ENCODE data around the gene RRP1.
"Not testable (repeated sequence)": the region's sequence is repeated elsewhere in the genome, so short reads cannot be mapped to it uniquely, and the experiment has no call there.

Gene RRP1

DNA sequence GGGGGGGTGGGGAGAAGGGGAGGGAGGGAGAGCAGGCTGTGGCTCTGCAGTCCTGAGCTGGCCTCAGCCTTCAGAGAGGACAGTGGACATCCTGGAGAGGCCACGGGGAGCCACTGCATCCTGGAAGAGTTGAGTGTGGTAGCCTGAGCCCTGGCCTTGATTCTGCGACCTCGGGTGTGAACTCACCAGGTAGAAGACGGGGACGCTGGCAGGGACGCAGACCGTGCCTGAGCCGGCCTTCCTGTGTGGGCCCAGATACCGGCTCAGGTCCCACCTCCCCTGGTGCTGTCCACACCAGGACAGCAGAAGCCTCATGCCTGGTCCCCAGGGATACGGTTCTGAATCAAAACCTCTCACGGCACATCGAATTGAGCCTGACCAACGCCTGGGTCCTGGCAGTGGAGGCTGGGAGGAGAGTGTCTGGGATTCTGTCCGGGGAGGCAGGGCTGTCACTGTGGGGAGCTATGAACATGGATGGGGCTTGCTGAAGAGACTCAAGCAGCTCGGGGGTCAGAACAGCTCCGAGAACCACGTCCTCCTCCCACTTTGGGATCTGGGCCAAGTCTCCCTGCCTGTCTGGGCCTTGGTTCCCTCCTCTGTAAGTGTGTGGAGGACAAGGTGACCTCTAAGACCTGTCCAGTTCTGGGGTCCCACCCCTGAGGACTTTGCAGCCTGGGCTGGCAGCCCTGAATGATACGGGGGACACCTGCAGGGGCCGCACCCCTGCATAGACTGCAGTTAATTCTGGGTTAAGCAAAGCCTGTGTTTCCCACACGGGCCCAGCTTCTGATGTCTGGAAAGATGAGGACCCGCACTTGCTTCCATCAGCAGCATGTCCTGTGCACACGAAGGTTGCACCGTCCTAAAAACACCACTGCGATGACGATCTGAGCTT is 30.4 kb downstream of the RRP1 start:
- no peak for DNase-seq

DNA sequence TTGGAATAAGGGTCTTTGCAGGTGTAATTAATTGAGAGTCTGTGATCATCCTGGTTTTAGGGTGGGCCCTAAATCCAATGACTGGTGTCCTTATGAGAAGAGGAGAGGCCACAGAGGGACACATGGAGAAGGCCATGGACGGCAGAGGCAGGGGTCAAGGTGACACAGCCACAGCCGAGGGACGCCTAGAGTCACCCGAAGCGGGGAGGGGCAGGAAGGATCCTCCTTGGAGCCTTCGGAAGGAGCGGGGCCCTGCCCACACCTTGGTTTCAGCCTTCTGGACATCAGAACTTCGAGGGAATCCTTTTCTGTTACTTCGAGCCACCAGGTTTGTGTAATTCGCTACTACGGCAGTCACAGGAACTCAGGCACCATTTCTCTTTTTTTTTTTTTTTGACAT is 31.1 kb downstream of the RRP1 start:
- no peak for DNase-seq

DNA sequence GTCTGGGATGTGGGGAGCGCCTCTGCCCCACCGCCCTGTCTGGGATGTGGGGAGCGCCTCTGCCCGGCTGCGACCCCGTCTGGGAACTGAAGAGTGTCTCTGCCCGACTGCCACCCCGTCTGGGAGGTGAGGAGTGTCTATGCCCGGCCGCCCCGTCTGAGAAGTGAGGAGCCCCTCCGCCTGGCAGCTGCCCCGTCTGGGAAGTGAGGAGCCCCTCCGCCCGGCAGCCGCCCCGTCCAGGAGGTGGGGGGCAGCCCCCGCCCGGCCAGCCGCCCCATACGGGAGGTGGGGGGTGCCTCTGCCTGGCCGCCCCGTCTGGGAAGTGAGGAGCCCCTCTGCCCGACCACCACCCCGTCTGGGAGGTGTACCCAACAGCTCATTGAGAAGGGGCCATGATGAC is 32.8 kb downstream of the RRP1 start:
- DNase-seq = not testable (repeated sequence)

- not testable (repeated sequence) for DNase-seq
Observed at GRCh38 chr21:43822741-43823140, 33.4 kb downstream of the RRP1 start.

DNA sequence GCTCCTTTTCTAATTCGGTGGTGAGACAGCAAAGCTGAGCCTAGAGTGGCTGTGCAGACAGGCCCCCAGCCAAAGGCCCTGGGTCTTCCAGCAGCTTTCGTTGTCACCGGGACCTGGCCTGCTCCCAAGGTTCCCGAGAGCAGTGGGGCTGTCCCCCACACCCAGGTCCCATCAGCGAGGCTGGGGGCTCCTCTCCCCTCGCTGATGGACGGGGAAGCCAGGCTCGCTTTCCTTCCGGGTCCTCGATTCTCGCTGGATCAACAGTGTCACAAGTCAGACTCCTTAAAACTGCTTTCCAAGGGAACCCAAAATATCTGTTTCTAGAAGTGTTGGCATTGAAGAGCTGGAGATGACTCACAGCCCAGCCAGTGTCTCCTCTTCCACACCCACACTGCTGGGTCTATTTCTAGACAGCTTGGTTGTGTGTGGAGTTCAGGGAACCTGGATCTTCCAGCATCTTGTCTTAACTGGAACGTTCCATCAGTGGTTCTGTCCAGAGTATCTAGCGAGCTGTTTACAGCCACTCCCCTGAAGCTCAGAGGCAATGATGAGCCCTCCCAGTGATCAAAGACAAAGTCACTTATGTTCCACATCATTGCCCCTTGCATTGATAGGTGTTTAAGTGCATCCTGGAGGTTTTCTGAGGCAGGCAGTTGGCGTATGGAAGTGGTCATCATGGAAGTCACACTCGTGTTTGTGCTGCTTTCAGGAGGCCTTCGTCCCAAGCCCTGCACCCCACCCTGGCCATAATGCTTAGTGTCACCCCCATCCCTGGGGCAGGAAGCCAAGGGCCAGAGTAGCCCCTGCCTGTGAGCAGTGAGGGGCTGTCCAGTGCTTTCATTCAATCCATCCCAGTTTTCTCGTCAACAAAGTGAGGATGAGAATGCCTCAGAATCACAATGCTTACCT is 35.2 kb downstream of the RRP1 start:
- DNase-seq = no peak

- no peak for DNase-seq
Observed at GRCh38 chr21:43825242-43825935, 36.0 kb downstream of the RRP1 start.

- DNase-seq = no peak
Observed at GRCh38 chr21:43825936-43826622, 36.7 kb downstream of the RRP1 start.

- DNase-seq = no peak
Observed at GRCh38 chr21:43826623-43826974, 37.2 kb downstream of the RRP1 start.

GRCh38 chr21:43827015-43827611 is 37.7 kb downstream of the RRP1 start:
- DNase-seq = no peak

DNA sequence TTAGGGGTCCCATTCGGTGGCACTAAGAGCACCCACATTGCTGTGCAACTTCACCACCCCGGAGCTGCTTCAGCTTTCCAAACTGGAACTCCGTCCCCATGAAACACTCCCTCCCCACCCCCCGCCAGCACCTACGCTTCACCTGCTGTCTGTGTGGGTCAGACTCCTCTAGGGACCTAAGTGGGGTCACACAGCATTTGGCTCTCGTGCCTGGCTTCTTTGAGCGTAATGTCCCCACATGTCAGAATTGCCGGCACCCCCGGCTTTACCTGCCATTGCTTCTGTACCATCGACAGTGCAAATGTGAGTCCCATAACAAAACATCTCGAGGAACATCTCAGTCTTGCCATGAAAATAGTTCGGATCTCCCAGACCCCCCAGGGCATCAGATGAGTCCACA is 39.8 kb downstream of the RRP1 start:
- no peak for DNase-seq

- no peak for DNase-seq
Observed at GRCh38 chr21:43829575-43830119, 40.3 kb downstream of the RRP1 start.

- no peak for DNase-seq
Observed at GRCh38 chr21:43832158-43832550, 42.8 kb downstream of the RRP1 start.

DNA sequence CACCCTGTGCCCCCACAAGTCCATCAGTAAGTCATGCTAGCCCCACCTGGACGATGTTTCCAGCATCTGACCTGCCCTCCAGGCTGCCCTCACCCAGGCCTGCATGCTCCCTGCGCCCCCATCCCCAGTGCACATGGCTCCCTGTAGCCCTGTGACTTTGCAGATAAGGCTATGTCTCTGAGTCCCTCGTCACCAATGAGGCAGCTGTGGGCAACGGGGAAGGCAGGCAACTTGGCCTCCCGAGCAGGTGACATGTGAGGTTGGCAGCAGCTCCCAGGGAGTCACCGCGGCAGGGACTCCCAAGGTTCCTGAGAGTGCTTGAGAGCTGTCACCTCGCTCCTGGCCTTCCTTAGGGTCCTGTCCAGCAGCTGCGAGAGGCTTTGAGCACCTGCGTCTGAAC is 43.3 kb downstream of the RRP1 start:
- DNase-seq = no peak

DNA sequence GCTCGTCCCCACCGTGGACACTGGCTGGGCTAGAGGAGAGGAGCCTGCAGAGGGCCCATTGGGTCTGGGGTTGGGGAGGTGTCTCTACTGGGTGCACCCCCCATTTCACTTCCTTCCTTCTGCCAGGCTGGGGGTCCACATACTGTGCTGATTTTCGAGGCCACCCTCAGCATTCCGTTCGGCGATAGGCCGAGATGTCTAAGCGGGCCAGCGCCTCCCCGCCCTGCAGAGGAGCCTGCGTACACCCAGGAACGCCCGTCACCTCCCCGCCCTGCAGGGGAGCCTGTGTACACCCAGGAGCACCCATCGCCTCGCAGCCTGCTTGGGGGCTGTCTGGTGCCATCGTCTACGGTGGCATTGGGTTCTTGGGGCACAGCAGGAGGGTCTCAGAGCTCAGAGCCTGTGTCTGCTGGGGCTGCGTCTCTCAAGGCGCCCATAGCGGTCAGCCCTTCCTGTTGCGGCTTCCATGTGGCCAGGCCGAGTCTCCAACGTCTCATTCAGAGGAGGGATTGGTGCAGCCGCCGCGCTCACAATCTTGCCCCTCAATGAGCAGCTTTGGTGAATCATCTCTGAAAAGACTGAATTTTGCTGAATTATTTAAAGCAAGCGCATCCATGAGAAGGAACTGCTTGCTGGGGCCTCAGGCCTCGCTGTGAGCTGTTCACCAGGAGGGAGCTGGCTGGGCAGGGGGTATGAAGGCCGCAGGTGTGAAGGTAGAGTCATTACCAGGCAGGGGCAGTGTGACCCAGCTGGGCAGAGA is 44.9 kb downstream of the RRP1 start:
- no peak for DNase-seq

DNA sequence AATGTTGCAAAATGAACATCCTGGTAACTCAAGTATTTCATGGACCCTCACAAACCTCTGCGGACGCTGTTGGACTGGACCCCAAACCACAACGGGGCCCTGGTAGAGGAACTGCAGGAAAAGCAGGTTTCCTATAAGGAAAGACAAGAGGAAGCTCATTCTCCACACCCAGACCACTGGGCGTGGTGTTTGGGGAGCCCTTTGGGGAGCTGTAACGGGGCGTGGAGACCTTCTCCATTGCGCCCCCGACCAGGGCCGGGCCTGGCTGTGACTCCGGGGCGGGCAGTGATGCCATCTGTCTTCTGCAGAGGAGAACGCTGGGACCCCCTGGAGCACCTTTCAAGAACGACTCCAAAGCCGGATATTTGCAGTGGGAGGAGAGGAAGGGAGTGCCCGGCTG is 45.7 kb downstream of the RRP1 start:
- no peak for DNase-seq

GRCh38 chr21:43835861-43836260 is 46.5 kb downstream of the RRP1 start:
- no peak for DNase-seq

DNA sequence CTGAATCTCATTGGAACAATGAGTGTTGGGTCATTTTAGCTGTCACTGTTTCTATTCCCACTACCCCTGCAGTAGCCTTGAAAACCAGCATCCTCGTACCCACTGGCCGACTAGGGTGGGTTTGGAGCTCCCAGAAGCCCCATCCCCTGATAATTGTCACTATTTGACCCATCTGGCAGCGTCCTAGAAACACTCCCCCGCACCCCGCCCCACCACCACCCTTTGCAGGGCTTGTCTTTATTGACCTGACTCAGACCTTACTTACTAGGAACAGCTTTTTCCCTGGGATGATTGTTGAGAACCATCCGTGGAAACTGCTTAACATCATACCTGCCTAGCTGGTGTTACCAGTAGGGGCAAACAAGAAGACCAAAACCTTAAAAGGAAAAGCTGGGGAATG is 47.2 kb downstream of the RRP1 start:
- DNase-seq = no peak

DNA sequence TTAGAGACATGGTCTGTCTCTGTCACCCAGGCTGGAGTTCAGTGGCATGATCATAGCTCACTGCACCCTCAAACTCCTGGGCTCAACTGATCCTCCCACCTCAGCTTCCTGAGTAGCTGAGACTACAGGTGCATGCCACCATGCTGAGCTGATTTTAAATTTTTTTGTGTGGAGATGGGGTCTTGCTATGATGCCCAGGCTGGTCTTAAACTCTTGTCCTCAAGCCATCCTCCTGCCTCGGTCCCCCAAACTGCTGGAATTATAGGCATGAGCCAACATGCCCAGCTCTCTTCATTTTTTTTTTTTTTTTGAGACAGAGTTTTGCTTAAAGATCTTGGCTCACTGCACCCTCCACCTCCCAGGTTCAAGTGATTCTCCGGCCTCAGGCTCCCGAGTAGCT is 50.9 kb downstream of the RRP1 start:
- no peak for DNase-seq

DNA sequence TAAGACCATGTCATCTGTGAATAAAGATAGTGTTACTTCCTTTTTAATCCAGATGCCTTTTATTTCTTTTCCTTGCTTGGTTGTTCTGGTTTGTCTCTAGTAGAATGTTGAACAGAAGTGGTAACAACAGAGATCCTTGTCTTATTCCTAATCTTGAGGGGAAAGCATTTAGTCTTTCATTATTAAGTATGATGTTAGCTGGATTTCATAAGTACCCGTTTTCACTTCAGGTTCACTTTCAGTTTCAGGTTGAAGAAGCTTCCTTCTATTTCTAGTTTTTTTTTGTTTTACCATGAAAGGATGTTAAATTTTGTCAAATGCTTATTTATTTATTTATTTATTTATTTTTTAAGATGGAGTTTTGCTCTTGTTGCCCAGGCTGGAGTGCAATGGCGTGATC is 53.4 kb downstream of the RRP1 start:
- no peak for DNase-seq

DNA sequence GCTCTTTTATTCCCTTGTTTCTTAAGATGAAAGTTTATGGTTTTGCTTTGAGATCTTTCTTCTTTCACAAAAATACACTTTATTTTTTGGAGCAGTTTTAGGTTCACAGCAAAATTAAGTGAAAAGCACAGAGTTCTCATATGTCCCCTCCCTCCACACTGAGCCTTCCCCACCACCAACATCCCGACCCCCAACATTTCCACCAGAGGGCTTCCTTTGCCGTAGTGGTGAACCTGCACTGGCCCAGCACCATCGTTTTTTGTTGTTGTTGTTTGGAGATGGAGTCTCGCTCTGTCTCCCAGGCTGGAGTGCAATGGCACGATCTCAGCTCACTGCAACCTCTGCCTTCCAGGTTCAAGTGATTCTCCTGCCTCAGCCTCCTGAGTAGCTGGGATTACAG is 55.5 kb downstream of the RRP1 start:
- not testable (repeated sequence) for DNase-seq

- DNase-seq = no peak
Observed at GRCh38 chr21:43845386-43845785, 56.0 kb downstream of the RRP1 start.
